ENCODE data around the gene TEX2. TPM values are rescaled to one million over a fixed set of nuclear protein-coding genes. Genes with fewer than 3 reads are reported as not detected.

TEX2 gene
- polyA plus RNA-seq, 1 of the 3 experiments (the other 2 are of a cell fraction): 24.0 TPM

DNA sequence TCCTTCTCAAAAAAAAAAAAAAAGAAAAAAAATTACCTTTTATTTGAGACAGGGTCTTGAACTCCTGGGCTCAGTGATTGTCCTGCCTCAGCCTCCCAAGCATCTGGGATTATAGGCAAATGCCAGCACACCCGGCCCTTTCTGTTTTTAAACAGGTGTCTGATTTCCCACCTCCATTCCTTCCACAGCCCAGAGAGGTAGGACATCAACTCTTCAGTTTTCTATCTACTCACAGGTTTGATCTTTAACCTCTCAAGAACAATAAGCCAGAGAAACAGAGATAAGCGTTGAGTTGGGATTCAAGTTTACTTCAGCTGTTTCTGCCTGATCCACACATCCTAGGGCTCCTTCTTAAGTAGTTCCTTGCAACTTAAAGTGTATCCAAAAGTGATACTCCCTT is 41.5 kb upstream of the TEX2 start:
- H3K9ac ChIP-seq: no peak overlapping the region
- CTCF ChIA-PET: interaction anchor here (1.2 to 21.4 kb wide), 5 partner anchors 12 to 171 kb away, joined by 3 to 501 read pairs (median 4); no protein-coding TSS in a partner anchor
- no peaks in the 10 kb centered on the region; the same call in 1 of the 2 replicates for H3K27me3 ChIP-seq (ENCODE audit: insufficient read depth)
- H3K36me3 ChIP-seq (replicated peaks in 1 of 2; ENCODE audit: control insufficient read depth in 1 of 2, insufficient read depth in 2 of 2, low read length in 1 of 2): no peaks in the 10 kb centered on the region
- H3K27ac ChIP-seq (ENCODE audit: low read depth in 2 of 2, low read length in 1 of 2): no peak overlapping the region
- no peaks in the 10 kb centered on the region for H3F3A ChIP-seq (replicated peaks; ENCODE audit: insufficient read depth)
- POLR2A ChIA-PET: no interaction called here
- H2AFZ ChIP-seq (ENCODE audit: low read depth): no peak overlapping the region
- H3K9me3 ChIP-seq: no peaks in the 10 kb centered on the region
- H3K4me1 ChIP-seq (ENCODE audit: control insufficient read depth in 1 of 2, insufficient read depth in 2 of 2, low read depth in 1 of 2, low read length in 1 of 2): no peaks in the 10 kb centered on the region
- no peak overlapping the region for H3K4me2 ChIP-seq
- no peaks in the 10 kb centered on the region for H3K9me2 ChIP-seq
- TF ChIP-seq JUND (IDR thresholded peaks at IDR 0.05) (no peak), CTCF (IDR thresholded peaks at IDR 0.05) (no peak), SMC3 (IDR thresholded peaks at IDR 0.05; ENCODE audit: low read depth, low read length) (no peak), TCF12 (IDR thresholded peaks at IDR 0.05) (no peak), ELF1 (IDR thresholded peaks at IDR 0.05) (no peak)
- no peak overlapping the region for H3K4me3 ChIP-seq (ENCODE audit: low read depth in 2 of 2, low read length in 1 of 2)
- WGBS (ENCODE audit: low lambda C conversion rate): 68% methylated on average over 2 of the region's 2 CpGs
- no peaks in the 10 kb centered on the region for H4K20me1 ChIP-seq (ENCODE audit: insufficient read depth)
- H3K79me2 ChIP-seq (ENCODE audit: insufficient read depth): no peaks in the 10 kb centered on the region
- no peak for DNase-seq

GRCh38 chr17:64300699-64300965 is 37.6 kb upstream of the TEX2 start:
- Histone ChIP-seq H4K20me1 (ENCODE audit: insufficient read depth) (no peaks in the 10 kb centered on the region), H2AFZ (ENCODE audit: low read depth) (no peak overlapping the region), H3F3A (replicated peaks; ENCODE audit: insufficient read depth) (no peaks in the 10 kb centered on the region), H3K4me3 (ENCODE audit: low read depth in 2 of 2, low read length in 1 of 2) (no peak overlapping the region), H3K36me3 (replicated peaks in 1 of 2; ENCODE audit: control insufficient read depth in 1 of 2, insufficient read depth in 2 of 2, low read length in 1 of 2) (no peaks in the 10 kb centered on the region), H3K9me3 (no peaks in the 10 kb centered on the region), H3K4me1 (ENCODE audit: control insufficient read depth in 1 of 2, insufficient read depth in 2 of 2, low read depth in 1 of 2, low read length in 1 of 2) (no peaks in the 10 kb centered on the region), H3K27ac (ENCODE audit: low read depth in 2 of 2, low read length in 1 of 2) (no peak overlapping the region), H3K27me3 (ENCODE audit: insufficient read depth) (no peaks in the 10 kb centered on the region; the same call in 1 of the 2 replicates), H3K4me2 (no peak overlapping the region), H3K9me2 (no peaks in the 10 kb centered on the region), H3K79me2 (ENCODE audit: insufficient read depth) (no peaks in the 10 kb centered on the region), H3K9ac (no peak overlapping the region)
- DNase-seq: no peak
- 87% methylated on average over 8 of the region's 8 CpGs for WGBS (ENCODE audit: low lambda C conversion rate)
- ChIA-PET POLR2A (no interaction called here), CTCF (interaction anchor here (1.0 to 7.0 kb wide), 7 partner anchors 8 to 274 kb away, joined by 3 to 70 read pairs (median 10); no protein-coding TSS in a partner anchor)
- TF ChIP-seq NRF1 (IDR thresholded peaks at IDR 0.05; ENCODE audit: low read depth, low read length): no peak
- TF ChIP-seq, protein P1, sequence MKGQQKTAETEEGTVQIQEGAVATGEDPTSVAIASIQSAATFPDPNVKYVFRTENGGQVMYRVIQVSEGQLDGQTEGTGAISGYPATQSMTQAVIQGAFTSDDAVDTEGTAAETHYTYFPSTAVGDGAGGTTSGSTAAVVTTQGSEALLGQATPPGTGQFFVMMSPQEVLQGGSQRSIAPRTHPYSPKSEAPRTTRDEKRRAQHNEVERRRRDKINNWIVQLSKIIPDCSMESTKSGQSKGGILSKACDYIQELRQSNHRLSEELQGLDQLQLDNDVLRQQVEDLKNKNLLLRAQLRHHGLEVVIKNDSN (IDR thresholded peaks at IDR 0.05; ENCODE audit: borderline replicate concordance, low read depth): no peak
- TF ChIP-seq POLR2AphosphoS5 (IDR thresholded peaks at IDR 0.05; ENCODE audit: low read depth, low read length): no peak
- TF ChIP-seq RFX5 (IDR thresholded peaks at IDR 0.05; ENCODE audit: low read length): no peak
- no peak for TF ChIP-seq CHD2 (IDR thresholded peaks at IDR 0.05; ENCODE audit: low read length, partially characterized antibody)
- TF ChIP-seq YY1 (IDR thresholded peaks at IDR 0.05; ENCODE audit: low read depth): no peak
- no peak for TF ChIP-seq MEF2A (IDR thresholded peaks at IDR 0.05; ENCODE audit: borderline replicate concordance, low read depth)
- TF ChIP-seq SIN3A (IDR thresholded peaks at IDR 0.05; ENCODE audit: borderline replicate concordance, low read depth, low read length): no peak
- TF ChIP-seq, protein P2, sequence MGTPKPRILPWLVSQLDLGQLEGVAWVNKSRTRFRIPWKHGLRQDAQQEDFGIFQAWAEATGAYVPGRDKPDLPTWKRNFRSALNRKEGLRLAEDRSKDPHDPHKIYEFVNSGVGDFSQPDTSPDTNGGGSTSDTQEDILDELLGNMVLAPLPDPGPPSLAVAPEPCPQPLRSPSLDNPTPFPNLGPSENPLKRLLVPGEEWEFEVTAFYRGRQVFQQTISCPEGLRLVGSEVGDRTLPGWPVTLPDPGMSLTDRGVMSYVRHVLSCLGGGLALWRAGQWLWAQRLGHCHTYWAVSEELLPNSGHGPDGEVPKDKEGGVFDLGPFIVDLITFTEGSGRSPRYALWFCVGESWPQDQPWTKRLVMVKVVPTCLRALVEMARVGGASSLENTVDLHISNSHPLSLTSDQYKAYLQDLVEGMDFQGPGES (IDR thresholded peaks at IDR 0.05; ENCODE audit: low read depth, low read length): no peak
- no peak for TF ChIP-seq MAX (IDR thresholded peaks at IDR 0.05; ENCODE audit: low read depth)
- no peak for TF ChIP-seq REST (IDR thresholded peaks at IDR 0.05; ENCODE audit: low read depth, low read length)
- no peak for TF ChIP-seq TAF1 (IDR thresholded peaks at IDR 0.05; ENCODE audit: borderline replicate concordance, low read depth, low read length)
- no peak for TF ChIP-seq CTCF (IDR thresholded peaks at IDR 0.05)
- TF ChIP-seq GATA2 (CRISPR knock-in tag; IDR thresholded peaks at IDR 0.05): no peak
- TF ChIP-seq NFIC (IDR thresholded peaks at IDR 0.05; ENCODE audit: borderline replicate concordance): no peak
- TF ChIP-seq RCOR1 (IDR thresholded peaks at IDR 0.05; ENCODE audit: low read length): no peak
- no peak for TF ChIP-seq JUND (IDR thresholded peaks at IDR 0.05)
- no peak for TF ChIP-seq TCF12 (IDR thresholded peaks at IDR 0.05)
